HCT116 (cell line): ENCODE data around the gene GRIA1. TPM values are rescaled to one million over a fixed set of nuclear protein-coding genes. Genes with fewer than 3 reads are reported as not detected.

Experiments
- ATAC-seq: fragments of 200-7000 bp; cut with Tn5 transposase; 2 replicates; pipeline ENCODE4 v1.9.1; 2020; ENCODE audit warnings: mild to moderate bottlenecking, moderate library complexity
- BruUV-seq: library from RNA; stranded (reverse); fragments of 400-500 nt; replicated peaks from 2 replicates; lab custom pipeline; 2021; lab: Mats Ljungman, UMichigan
- CTCF ChIA-PET: fragments of 300-600 bp; sonication (Branson Sonifier 250); formaldehyde crosslinking; loops from one replicate; lab custom pipeline; 2021; ENCODE audit warnings: antibody characterized with exemption; lab: Charles Lee
- POLR2A ChIA-PET: fragments of 300-600, 350-600 bp; sonication (Branson Sonifier 250); formaldehyde crosslinking; loops from one replicate; lab custom pipeline; 2021; ENCODE audit warnings: antibody characterized with exemption; lab: Charles Lee
- RAD21 ChIA-PET, 2 experiments: fragments of 300-600 bp; sonication (Branson Sonifier 250); formaldehyde crosslinking; loops; one replicate each; lab custom pipeline; 2023; ENCODE audit warnings: low total read pairs in 2 of 2; ENCODE audit not compliant: uncharacterized antibody in 2 of 2, unreplicated experiment in 2 of 2, low non-redundant PET in 1 of 2; lab: Charles Lee
- DNase-seq: peaks from one replicate; pipeline ENCODE4 v3.0.0-alpha.2; 2010; ENCODE audit warnings: low read depth, low spot score
- H2AFZ ChIP-seq: fragments of 200-600 bp; shearing (Covaris generic), sonication (generic); 2 replicates; pipeline ENCODE4 v1.6.1; 2017; ENCODE audit warnings: low read depth, mixed run types, mixed read lengths, antibody characterized with exemption, low read length; ENCODE audit not compliant: poor library complexity, severe bottlenecking
- H3K27ac ChIP-seq: 2 replicates; pipeline ENCODE4 v1.5.1; 2012; ENCODE audit warnings: low read depth, low read length
- H3K27me3 ChIP-seq: fragments of 200-600 bp; sonication (generic); 2 replicates; pipeline ENCODE4 v1.6.1; 2016; ENCODE audit warnings: mixed run types, low read length, mixed read lengths; ENCODE audit not compliant: insufficient read depth
- H3K36me3 ChIP-seq, 2 experiments: fragments of 200-500 bp in 1 of 2; fragments of 200-600 bp in 1 of 2; sonication (Bioruptor generic) in 1 of 2; sonication (generic) in 1 of 2; 2 replicates each; pipeline versions ENCODE4 v1.5.1 to v1.6.1; 2014 to 2016; ENCODE audit warnings: low read length in 2 of 2, inconsistent platforms in 1 of 2, mixed read lengths in 1 of 2, mixed run types in 1 of 2; ENCODE audit not compliant: insufficient read depth in 2 of 2, control insufficient read depth in 1 of 2
- H3K4me1 ChIP-seq, 2 experiments: fragments of 200-600 bp in 1 of 2; sonication (generic) in 1 of 2; 2 replicates each; pipeline versions ENCODE4 v1.5.1 to v1.6.1; 2012 to 2017; ENCODE audit warnings: low read length in 2 of 2, inconsistent platforms in 1 of 2, mild to moderate bottlenecking in 1 of 2, mixed read lengths in 1 of 2, mixed run types in 1 of 2, moderate library complexity in 1 of 2; ENCODE audit not compliant: insufficient read depth in 2 of 2, control insufficient read depth in 1 of 2
- H3K4me2 ChIP-seq: fragments of 200-600 bp; sonication (generic); 2 replicates; pipeline ENCODE4 v1.6.1; 2017; ENCODE audit warnings: mixed run types, low read length, mixed read lengths
- H3K4me3 ChIP-seq, 2 experiments: fragments of 200-600 bp in 1 of 2; sonication (generic) in 1 of 2; replicated peaks in 1 of 2; 2 replicates each; pipeline ENCODE4 v1.5.1; 2011 to 2016; ENCODE audit warnings: low read length in 2 of 2, control low read depth in 1 of 2, low read depth in 1 of 2, mild to moderate bottlenecking in 1 of 2, mixed read lengths in 1 of 2, mixed run types in 1 of 2
- H3K79me2 ChIP-seq: fragments of 200-600 bp; sonication (generic); 2 replicates; pipeline ENCODE4 v1.6.1; 2017; ENCODE audit warnings: mild to moderate bottlenecking, mixed run types, low read length, moderate library complexity, mixed read lengths; ENCODE audit not compliant: insufficient read depth
- H3K9ac ChIP-seq: fragments of 200-600 bp; sonication (generic); 2 replicates; pipeline ENCODE4 v1.6.1; 2016; ENCODE audit warnings: low read length, mixed read lengths
- H3K9me2 ChIP-seq: fragments of 200-600 bp; sonication (generic), shearing (Covaris generic); 2 replicates; pipeline ENCODE4 v1.6.1; 2017; ENCODE audit warnings: mixed run types, mild to moderate bottlenecking, moderate library complexity; ENCODE audit not compliant: insufficient read depth
- H3K9me3 ChIP-seq, 2 experiments: fragments of 200-500 bp in 1 of 2; fragments of 200-600 bp in 1 of 2; sonication (Bioruptor generic) in 1 of 2; sonication (generic) in 1 of 2; 2 replicates each; pipeline ENCODE4 v1.6.1; 2014 to 2017; ENCODE audit warnings: low read length in 2 of 2, mixed read lengths in 2 of 2, inconsistent platforms in 1 of 2, low read depth in 1 of 2, mild to moderate bottlenecking in 1 of 2, mixed run types in 1 of 2, moderate library complexity in 1 of 2; ENCODE audit not compliant: control insufficient read depth in 1 of 2, insufficient read depth in 1 of 2
- H4K20me1 ChIP-seq: fragments of 200-600 bp; sonication (generic), shearing (Covaris generic); 2 replicates; pipeline ENCODE4 v1.6.1; 2017; ENCODE audit warnings: mixed run types, mild to moderate bottlenecking, moderate library complexity; ENCODE audit not compliant: insufficient read depth
- EGR1 ChIP-seq: IDR thresholded peaks from 2 replicates; pipeline ENCODE4 v1.6.1; 2012; ENCODE audit warnings: low read depth
- ELF1 ChIP-seq: IDR thresholded peaks from 2 replicates; pipeline ENCODE4 v1.6.1; 2012; ENCODE audit warnings: low read depth, borderline replicate concordance
- FOSL1 ChIP-seq: IDR thresholded peaks from 2 replicates; pipeline ENCODE4 v1.6.1; 2012; ENCODE audit warnings: low read depth
- JUND ChIP-seq: IDR thresholded peaks from 2 replicates; pipeline ENCODE4 v1.6.1; 2012
- POLR2A ChIP-seq: IDR thresholded peaks from 2 replicates; pipeline ENCODE4 v1.7.0; 2011; ENCODE audit warnings: borderline replicate concordance; ENCODE audit not compliant: insufficient read depth, insufficient read length; ENCODE audit errors: extremely low read depth
- SIN3A ChIP-seq: IDR thresholded peaks from 2 replicates; pipeline ENCODE4 v1.6.1; 2012; ENCODE audit warnings: low read depth
- TCF7L2 ChIP-seq: IDR thresholded peaks from 2 replicates; pipeline ENCODE4 v1.7.0; 2011; ENCODE audit warnings: borderline replicate concordance, inconsistent platforms; ENCODE audit not compliant: insufficient read depth, insufficient read length; ENCODE audit errors: extremely low read depth
- ZFX ChIP-seq: fragments of 450-650 bp; IDR thresholded peaks from 2 replicates; pipeline ENCODE4 v1.6.1; 2017
- intact Hi-C: fragments of 100-400 bp; cut with micrococcal nuclease; formaldehyde crosslinking; loops from 2 replicates; pipeline ENCODE4 v1.10.0; 2022
- total RNA-seq: library from RNA; stranded (reverse); gene quantifications from one replicate; pipeline ENCODE4 v1.2.1, GENCODE V29; 2021; ENCODE audit not compliant: unreplicated experiment
- TF ChIP-seq, protein P1 (sequence below): IDR thresholded peaks from 2 replicates; pipeline ENCODE4 v1.6.1; 2011; ENCODE audit warnings: mild to moderate bottlenecking, low read length, moderate library complexity; ENCODE audit not compliant: insufficient replicate concordance; ENCODE audit errors: extremely low read depth
- TF ChIP-seq, protein P2 (sequence below): IDR thresholded peaks from 2 replicates; pipeline ENCODE4 v1.6.1; 2012
- TF ChIP-seq, protein P3 (sequence below): IDR thresholded peaks from 2 replicates; pipeline ENCODE4 v1.6.1; 2012; ENCODE audit warnings: low read depth

The GRIA1 gene
- total RNA-seq, 1 experiment from 2014 or later = not detected

DNA sequence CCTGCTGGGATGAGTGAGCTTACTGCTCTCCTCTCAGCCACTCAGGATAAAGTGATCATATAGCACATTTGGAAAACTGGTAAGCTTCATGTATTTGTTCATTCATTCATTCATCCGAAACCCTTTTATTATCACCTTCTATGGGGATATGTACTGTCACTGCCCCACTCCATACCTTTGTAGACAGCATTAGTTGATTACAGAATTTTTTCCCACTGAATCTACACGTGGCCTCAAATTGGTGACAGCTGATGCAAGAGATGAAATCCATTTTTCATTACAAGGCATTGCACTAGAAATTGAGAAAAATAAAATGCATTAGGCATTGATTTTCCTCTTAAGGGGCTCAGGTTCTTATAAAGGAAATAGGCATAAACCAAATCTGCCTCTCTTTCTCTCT, 9.7 kb downstream of the GRIA1 start:
- Histone ChIP-seq H3K27me3 (peaks cover 5% of the 10 kb centered on the region; the same call in 1 of the 2 replicates), H3K4me3 (no peak overlapping the region), H3K4me1 (no peaks in the 10 kb centered on the region), H3K27ac (no peak overlapping the region), H3K79me2 (no peaks in the 10 kb centered on the region), H3K9ac (no peak overlapping the region), H3K9me3 (no peaks in the 10 kb centered on the region), H2AFZ (no peak overlapping the region), H4K20me1 (no peaks in the 10 kb centered on the region), H3K9me2 (no peaks in the 10 kb centered on the region), H3K4me2 (no peak overlapping the region), H3K36me3 (no peaks in the 10 kb centered on the region)
- ATAC-seq = no peak
- no TSS peak for BruUV-seq
- TF ChIP-seq FOSL1 (no peak), POLR2A (no peak), SIN3A (no peak), ELF1 (no peak), ZFX (no peak), JUND (no peak), EGR1 (no peak), TCF7L2 (no peak)
- TF ChIP-seq, protein P1, sequence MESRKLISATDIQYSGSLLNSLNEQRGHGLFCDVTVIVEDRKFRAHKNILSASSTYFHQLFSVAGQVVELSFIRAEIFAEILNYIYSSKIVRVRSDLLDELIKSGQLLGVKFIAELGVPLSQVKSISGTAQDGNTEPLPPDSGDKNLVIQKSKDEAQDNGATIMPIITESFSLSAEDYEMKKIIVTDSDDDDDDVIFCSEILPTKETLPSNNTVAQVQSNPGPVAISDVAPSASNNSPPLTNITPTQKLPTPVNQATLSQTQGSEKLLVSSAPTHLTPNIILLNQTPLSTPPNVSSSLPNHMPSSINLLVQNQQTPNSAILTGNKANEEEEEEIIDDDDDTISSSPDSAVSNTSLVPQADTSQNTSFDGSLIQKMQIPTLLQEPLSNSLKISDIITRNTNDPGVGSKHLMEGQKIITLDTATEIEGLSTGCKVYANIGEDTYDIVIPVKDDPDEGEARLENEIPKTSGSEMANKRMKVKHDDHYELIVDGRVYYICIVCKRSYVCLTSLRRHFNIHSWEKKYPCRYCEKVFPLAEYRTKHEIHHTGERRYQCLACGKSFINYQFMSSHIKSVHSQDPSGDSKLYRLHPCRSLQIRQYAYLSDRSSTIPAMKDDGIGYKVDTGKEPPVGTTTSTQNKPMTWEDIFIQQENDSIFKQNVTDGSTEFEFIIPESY = no peak
- TF ChIP-seq, protein P2, sequence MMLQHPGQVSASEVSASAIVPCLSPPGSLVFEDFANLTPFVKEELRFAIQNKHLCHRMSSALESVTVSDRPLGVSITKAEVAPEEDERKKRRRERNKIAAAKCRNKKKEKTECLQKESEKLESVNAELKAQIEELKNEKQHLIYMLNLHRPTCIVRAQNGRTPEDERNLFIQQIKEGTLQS = no peak
- TF ChIP-seq, protein P3, sequence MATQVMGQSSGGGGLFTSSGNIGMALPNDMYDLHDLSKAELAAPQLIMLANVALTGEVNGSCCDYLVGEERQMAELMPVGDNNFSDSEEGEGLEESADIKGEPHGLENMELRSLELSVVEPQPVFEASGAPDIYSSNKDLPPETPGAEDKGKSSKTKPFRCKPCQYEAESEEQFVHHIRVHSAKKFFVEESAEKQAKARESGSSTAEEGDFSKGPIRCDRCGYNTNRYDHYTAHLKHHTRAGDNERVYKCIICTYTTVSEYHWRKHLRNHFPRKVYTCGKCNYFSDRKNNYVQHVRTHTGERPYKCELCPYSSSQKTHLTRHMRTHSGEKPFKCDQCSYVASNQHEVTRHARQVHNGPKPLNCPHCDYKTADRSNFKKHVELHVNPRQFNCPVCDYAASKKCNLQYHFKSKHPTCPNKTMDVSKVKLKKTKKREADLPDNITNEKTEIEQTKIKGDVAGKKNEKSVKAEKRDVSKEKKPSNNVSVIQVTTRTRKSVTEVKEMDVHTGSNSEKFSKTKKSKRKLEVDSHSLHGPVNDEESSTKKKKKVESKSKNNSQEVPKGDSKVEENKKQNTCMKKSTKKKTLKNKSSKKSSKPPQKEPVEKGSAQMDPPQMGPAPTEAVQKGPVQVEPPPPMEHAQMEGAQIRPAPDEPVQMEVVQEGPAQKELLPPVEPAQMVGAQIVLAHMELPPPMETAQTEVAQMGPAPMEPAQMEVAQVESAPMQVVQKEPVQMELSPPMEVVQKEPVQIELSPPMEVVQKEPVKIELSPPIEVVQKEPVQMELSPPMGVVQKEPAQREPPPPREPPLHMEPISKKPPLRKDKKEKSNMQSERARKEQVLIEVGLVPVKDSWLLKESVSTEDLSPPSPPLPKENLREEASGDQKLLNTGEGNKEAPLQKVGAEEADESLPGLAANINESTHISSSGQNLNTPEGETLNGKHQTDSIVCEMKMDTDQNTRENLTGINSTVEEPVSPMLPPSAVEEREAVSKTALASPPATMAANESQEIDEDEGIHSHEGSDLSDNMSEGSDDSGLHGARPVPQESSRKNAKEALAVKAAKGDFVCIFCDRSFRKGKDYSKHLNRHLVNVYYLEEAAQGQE = no peak
- ChIA-PET RAD21 (no interaction called here), POLR2A (no interaction called here), CTCF (no interaction called here)
- no peak for DNase-seq
- intact Hi-C loops = no loop called here
